ENCODE data around the gene SH3RF3.

The SH3RF3 gene

GRCh38 chr2:109404681-109405080 lies 275.7 kb downstream of the SH3RF3 start:
- no peak for DNase-seq

- no peak for DNase-seq
Measured at GRCh38 chr2:109405873-109406272, 276.9 kb downstream of the SH3RF3 start.

- no peak for DNase-seq
Measured at GRCh38 chr2:109406301-109406700, 277.3 kb downstream of the SH3RF3 start.

GRCh38 chr2:109407276-109408042 lies 278.5 kb downstream of the SH3RF3 start:
- DNase-seq: no peak

GRCh38 chr2:109408043-109408335 lies 279.0 kb downstream of the SH3RF3 start:
- DNase-seq: no peak

GRCh38 chr2:109409321-109410038 lies 280.5 kb downstream of the SH3RF3 start:
- no peak for DNase-seq

GRCh38 chr2:109410039-109410815 lies 281.2 kb downstream of the SH3RF3 start:
- no peak for DNase-seq

- DNase-seq: no peak
Measured at GRCh38 chr2:109411640-109412325, 282.8 kb downstream of the SH3RF3 start.

- DNase-seq: no peak
Measured at GRCh38 chr2:109415581-109416013, 286.6 kb downstream of the SH3RF3 start.

GRCh38 chr2:109417701-109418335 lies 288.8 kb downstream of the SH3RF3 start:
- no peak for DNase-seq

GRCh38 chr2:109418716-109419115 lies 289.7 kb downstream of the SH3RF3 start:
- no peak for DNase-seq

GRCh38 chr2:109419171-109419756 lies 290.3 kb downstream of the SH3RF3 start:
- DNase-seq: no peak

GRCh38 chr2:109419960-109420370 lies 291.0 kb downstream of the SH3RF3 start:
- DNase-seq: no peak

GRCh38 chr2:109421101-109421500 lies 292.1 kb downstream of the SH3RF3 start:
- DNase-seq: no peak

- no peak for DNase-seq
Measured at GRCh38 chr2:109421642-109422041, 292.6 kb downstream of the SH3RF3 start.

GRCh38 chr2:109422071-109422757 lies 293.2 kb downstream of the SH3RF3 start:
- DNase-seq: no peak

GRCh38 chr2:109422758-109423500 lies 293.9 kb downstream of the SH3RF3 start:
- DNase-seq: no peak

- DNase-seq: no peak
Measured at GRCh38 chr2:109423556-109424359, 294.8 kb downstream of the SH3RF3 start.

- no peak for DNase-seq
Measured at GRCh38 chr2:109425411-109425810, 296.4 kb downstream of the SH3RF3 start.

- DNase-seq: no peak
Measured at GRCh38 chr2:109427661-109428091, 298.7 kb downstream of the SH3RF3 start.

Data from NCI-H69 (cell line).